HG02759 (cell line): ENCODE results near the gene LCN15.
"Not testable (repeated sequence)": the region's sequence is repeated elsewhere in the genome, so short reads cannot be mapped to it uniquely, and the experiment has no call there.

Source experiments
- ATAC-seq: cut with Tn5 transposase; IDR thresholded peaks from one replicate; pipeline ENCODE4 v1.9.1; 2021; ENCODE audit warnings: mild to moderate bottlenecking, moderate library complexity; ENCODE audit not compliant: unreplicated experiment

Gene LCN15

DNA sequence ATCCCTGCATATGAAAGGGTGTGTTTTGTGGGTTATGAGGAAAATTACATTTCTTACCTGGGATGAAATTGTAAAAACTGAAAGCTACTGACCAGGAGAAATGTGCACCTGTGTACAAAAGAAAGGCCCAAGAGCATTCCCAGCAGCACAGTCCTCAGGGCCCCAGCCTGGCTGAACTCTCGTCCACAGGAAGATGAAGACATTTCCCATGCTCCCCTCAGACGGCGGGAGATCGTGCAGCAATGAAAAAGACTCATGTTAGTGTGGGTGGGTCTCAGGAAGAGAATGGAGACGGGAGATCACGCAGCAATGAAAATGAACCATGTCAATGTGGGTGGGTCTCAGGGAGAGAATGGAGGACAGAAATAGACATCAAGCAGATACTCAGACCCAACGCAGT is 12.6 kb upstream of the LCN15 start:
- ATAC-seq, result no peak

DNA sequence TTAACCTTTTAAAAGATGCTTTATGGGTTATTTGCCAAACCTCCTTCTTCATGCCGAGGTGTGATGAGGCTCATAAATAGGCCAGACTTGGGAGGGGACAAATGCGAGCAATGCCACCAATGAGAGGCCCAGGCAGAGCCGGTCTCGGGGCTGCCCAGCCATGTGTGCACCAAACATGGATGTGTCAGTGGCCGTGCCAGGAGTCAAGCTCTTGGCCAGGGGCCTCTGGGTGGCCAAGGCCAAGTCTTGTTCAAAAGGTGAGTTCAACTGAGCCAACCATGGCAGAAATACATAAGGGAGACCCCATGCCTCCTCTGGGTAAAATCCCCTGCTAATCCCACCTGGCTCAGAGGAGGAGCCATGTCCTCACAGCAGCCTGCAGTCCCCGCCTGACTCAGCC is 10.9 kb upstream of the LCN15 start:
- ATAC-seq, result no peak

DNA sequence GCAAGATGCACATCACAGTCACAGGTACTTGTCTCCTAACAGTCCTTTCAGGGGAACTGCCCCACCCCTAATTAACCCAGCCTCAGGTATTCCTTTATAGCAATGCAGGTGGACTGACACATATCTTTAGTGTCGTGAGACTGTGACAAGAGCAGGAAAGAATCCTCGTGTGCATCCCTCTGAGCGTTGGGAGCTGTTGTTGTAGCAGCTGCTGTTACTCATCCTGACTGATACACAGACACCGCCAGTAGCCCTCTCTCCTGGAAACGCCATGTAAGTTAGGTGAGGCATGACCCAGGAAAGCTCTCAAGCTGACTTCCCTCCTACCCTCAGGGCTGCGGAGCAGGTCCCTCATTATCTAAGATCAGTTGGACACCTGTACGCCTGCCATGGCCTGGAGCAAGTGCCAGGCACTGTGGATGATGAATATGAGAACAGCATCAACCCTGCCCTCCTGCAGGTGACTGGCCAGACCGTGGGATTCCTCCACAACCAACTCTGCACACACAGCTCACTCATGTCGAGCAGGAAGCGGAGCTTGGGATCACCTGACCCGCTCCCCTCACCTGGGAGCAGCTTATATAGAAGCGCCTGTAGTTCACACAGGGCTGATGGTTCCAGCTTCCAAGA is 10.2 kb upstream of the LCN15 start:
- ATAC-seq, result no peak

DNA sequence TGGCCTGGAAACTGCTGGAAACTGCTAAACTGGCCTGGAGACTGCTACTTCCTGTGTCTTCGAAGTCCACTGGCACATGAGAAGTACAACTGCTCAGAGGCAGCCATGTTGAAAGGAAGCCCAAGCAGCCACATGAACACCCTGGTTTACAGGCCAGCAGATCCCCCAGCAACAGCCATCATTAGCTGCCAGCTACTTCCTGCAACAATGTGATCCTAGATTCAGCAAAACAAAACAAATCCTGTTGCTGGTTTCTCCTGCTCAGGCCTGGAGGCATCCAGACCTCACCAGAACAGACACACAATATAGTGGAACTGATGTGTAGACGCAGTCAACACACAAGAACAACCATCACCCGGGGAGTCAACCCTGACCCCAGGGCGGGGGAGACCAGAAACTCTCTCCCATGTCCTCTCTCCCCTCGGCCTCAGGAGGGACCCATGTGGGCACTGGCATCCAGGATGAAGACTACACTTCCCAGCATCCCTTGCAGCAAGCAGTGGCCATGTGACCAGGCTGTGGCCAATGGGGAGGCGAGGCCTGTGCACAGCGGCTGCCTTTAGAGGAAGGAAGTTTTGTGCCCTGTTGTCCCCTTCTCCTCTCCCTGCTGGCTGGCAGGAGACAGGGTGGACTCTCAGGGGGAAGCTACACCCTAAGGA is 9.2 kb upstream of the LCN15 start:
- ATAC-seq, result no peak

DNA sequence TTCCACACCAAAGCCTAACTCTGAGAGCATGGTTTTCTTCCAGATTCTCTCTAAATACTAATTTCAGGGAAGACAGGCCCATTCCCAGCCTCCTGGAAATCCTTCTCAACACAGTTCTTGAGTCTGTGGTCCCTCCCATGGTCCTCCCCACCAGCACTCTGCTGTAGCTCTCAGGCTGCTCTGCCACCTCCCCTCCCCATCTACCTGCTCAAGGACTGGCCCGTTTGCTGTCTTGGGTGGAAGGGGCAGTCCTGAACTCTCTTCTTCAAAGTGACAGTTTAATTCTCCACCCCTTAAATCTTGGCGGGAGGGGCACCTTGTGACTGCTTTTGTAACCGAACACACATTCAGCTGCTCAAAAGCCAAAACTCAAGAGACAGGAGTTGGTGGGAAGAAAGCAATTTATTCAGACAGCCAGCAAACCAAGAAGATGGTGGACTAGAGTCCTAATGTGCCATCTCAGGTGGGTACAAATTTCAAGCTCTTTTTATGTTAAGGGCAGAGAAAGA is 7.6 kb upstream of the LCN15 start:
- no peak for ATAC-seq

DNA sequence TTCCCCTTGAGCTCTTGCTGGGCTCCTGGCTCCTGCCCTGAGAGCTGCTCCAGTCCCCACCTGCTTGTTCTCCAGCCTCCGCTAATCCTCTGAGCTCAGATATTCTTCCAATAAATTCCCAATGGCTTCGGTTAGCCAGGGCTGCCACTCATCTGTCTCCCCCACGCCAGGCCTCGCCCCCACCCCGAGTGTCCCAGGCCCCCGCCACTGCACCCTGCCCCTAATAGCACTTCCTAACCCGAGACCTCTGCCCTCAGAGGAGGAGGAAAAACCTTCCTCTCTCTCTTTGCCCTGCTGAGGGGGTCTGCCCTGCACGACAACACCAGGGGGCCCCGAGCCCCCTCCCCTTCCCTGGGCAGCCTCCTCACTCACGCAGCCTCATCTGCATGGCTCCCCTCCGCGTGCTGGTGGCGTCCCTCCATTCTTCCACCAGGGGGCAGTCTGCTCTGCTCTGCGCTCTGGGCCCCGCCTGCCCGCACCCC is 5.4 kb upstream of the LCN15 start:
- no peak for ATAC-seq

DNA sequence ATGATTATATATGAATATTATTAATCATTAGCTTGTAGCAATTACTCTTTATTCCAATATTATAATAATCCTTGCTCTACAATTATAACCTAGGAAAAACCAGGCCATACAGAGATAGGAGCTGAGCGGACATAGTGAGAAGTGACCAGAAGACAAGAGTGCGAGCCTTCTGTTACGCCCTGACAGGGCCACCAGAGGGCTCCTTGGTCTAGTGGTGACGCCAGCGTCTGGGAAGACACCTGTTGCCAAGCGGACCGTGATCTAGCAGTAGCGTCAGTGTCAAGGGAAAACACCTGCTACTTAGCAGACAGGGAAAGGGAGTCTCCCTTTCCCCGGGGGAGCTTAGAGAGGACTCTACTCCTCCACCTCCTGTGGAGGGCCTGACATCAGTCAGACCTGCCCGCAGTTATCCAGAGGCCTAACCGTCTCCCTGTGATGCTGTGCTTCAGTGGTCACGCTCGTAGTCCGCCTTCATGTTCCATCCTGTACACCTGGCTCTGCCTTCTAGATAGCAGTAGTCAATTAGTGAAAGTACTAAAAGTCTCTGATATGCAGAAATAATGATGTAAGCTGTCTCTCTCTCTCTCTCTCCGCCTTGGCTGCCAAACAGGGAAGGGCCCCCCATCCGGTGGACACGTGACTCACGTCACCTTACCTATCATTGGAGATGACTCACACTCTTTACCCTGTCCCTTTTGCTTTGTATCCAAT is 2.2 kb upstream of the LCN15 start:
- ATAC-seq, result not testable (repeated sequence)

DNA sequence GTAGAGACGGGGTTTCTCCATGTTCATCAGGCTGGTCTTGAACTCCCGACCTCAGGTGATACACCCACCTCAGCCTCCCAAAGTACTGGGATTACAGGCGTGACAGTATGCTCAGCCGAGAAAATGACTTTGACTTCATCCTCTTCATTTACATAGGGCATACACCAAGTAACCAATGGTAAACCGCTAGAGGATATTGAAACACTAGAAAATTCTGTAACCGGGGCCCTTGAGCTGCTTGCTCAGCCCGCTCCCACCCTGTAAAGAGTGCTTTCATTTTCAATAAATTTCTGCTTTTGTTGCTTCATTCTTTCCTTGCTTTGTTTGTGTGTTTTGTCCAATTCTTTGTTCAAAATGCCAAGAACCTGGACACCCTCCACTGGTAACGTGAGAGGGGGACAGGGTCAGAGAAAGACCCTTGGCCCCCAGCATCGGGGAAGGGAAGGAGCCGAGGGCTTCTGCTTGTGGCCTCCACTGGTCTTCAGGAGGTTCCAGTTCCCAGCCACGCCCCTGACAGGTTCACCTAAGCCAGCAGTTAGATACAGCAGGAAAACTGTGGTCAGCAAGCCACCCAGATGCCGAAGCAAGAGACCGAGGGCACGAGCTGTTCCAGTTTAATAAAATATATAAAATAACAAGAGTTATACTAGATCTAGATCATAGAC is 1.6 kb upstream of the LCN15 start:
- not testable (repeated sequence) for ATAC-seq

DNA sequence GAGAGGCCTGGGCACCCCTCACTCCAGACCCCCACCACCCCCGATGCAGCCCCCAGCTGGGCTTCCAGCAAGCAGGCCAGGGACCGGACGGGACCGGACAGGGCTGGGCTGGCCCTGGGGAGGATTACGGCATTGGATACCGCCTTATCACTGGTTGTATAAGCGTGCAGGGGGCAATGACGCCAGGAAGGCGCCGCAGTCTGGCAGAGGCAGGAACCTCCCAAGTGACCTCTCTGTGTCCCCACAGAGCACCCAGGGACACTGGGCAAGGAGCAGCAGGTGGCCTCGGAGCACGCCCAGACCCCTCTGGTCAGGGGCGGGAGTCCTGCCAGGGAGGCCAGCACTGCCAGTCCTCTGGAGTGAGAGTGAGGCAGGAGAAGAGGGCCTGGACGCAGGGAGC is 723 bp upstream of the LCN15 start:
- no peak for ATAC-seq

DNA sequence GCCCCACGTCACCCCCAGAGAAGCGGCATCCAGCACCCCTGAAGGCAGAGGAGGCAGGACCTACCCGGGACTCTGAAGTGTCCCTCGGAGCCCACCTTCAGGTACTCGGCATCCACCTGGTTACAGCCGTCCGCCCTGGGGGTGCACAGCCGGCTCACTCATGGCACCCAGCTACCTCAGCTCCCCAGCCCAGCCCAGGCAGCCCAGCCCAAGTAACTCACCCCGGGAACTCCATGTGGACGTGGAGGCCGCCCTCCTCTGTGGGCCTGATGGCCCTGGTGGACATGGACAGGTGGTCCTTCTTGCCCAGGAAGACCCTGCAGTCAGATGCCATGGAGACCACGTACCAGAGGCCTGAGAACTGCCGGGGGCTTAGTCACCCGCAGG is 676 bp downstream of the LCN15 start:
- no peak for ATAC-seq

DNA sequence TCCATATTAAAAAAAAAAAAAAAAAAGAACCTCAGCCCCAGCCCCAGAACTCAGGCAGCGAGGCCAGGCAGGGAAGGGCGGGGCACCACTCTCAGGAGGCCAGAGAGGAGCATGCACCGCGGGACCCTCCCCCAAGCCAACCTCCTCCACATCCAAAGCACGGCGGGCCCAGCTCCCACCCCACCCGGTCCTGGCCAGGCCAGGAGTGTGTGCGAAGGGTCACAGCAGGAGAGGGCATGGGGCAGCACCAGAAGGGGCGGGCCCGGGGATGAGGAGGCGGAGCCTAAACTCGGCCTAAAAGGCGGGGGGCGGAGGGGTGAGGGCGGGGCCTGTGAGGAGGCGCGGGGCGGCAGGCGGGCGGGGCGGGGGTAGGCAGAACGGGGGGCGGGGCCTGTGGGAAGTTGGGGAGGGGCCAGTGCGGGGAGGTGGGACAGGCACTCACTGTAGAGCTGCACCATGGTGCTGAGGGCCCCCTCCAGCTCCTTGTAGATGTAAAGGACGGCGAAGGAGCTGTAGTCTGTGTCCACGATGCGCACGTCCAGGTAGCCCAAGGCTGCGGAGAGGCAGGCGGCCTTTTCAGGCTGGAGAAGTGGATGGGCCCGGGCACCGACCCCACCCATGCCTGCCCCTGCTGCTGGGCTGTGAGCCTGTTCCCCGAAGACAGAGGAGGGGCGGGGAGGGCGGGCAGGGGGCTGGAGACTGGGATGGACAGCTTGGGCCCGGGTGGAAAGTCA is 1.2 kb downstream of the LCN15 start:
- no peak for ATAC-seq

DNA sequence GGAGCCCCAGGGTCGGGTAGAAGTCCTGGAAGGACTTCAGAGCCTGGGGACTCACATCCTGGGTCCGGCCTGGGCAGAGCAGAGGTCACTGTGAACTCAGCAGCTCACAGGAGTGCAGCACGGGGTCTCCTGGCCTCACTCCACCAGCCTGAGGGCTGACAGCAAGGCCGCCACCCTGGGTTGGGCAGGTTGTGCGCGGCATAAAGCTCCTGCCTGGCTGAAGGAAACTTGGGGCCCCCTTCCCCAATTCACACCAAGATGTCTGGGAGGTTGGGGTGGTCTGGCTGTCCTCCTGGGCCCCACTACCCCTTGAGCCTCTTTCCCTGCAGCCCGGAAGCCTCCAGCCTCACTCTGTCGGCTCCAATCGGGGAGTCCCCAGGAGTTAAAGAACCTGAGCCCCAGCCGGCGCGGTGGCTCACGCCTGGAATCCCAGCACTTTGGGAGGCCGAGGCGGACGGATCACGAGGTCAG is 2.1 kb downstream of the LCN15 start:
- ATAC-seq, result no peak

DNA sequence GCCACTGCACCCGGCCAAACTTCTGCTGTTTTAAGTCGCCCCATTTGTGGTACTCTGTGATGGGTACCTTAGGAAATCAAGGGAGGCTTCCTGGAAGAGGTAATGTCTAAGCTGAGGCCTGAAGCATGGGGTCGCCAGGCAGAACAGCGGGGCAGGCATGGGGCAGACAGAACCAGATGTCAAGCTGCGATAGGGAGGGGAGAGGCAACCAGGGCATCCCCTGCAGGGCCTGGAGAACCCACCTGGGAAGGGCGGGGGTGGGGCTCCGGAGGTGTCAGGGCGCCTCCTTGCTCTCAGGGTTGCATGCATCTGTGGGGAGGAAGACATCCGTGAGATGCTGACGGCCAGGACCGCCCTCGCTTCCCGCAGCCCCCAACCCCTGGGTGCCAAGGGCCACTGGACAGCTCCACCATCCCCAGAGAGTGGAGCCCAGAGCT is 2.8 kb downstream of the LCN15 start:
- no peak for ATAC-seq

DNA sequence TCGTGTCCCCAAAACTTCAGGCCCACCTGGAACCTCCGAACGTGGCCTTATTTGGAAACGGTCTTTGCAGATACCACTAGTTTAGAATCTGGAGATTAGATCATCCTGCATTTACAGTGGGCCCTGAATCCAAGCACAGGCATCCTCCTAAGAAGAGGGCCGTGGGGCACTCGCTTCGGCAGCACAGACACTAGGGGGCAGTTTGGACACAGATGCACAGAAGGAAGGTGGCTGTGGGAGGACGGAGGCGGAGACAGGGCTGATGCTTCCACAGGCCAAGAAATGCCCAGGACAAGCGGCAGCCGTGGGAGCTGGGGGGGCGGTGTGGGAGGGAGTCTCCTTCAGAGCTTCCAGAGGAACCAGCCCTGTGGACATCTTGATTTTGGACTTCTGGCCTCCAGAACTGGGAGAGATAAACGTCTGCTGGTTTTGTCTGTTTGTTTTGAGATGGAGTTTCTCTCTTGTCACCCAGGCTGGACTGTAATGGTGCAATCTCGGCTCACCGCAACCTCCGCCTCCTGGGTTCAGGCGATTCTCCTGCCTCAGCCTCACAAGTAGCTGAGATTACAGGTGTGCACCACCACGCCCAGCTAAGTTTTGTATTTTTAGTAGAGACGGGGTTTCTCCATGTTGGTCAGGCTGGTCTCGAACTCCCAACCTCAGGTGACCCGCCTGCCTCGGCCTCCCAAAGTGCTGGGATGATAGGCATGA is 3.3 kb downstream of the LCN15 start:
- ATAC-seq, result not testable (repeated sequence)

DNA sequence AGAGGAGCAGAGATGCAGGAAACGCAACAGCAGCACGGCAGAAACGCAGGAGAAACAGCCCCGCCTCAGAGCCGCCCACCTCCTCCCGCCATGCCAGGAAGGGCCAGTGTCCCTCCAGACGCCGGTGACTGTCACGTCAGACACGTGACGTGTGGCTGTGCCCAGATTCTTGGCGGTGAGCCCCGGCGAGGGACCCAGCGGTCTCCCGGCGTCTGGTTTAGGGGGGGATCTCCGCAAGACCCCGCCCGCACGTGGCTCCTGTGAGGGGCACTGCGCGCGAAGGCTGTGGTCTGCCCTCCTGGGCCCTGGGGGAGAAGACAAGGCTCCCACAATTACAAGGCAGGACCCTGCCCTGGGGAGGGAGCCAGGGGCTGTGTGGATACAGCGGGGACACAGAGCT is 3.9 kb downstream of the LCN15 start:
- no peak for ATAC-seq

DNA sequence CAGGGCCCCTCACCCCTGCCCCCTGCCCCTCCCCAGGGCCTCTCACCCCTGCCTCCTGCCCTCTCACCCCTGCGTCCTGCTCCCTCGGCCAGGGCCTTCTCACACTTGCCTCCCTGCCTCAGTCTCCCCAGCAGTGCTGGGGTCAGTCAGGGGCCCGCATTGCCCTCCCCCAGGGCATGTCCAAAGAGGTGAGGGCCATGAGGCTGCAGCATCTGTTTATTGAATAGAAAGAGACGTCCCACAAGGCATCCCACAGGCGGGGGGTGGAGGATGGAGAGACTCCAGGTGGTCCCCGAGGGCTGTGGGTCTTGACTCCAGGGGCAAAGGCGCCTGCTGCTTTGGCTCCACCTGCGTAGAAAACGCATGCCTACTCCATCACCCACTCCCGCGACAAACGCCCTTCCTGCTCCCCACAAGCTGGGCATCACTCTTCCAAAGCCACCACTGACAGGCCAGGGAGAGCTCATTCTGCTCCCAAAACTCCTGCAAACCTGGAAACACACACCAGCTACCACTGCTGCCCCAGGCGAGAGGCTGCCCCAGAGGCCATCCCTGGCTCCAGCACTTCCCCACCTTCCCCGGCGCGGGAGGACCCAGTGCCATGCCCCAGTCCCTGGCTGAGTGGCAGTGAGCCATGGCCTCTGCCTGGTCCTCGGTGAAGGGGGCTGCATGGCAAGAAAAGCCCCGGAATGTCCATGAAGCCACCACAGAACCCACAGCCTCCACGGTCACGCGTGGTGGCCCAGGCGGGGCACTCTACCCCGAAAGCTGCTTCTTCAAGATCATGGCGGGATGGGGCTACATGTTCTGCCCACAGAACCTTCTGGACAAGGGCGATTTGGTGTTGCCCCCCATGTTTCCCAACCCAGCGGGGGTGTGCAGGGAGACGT is 4.6 kb downstream of the LCN15 start:
- ATAC-seq, result no peak

DNA sequence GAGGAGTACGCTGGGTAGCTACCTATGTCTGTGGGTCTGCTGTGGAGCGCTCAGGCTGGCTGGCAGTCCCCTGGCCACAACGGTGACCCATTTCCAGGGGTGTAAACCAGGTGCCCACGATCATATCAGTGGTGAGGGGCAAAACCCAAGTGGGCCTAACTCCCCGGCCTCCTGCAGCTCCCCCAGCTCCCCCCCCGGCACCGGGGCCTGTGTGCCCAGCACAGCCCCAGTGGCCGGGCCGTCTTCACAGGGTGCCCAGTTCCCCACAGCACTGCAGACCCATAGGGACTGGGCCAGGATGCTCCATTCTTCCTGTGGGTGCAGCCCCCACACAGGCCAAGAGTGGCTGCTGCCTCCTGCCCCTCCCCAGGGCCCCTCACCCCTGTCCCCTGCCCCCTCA is 5.3 kb downstream of the LCN15 start:
- no peak for ATAC-seq

DNA sequence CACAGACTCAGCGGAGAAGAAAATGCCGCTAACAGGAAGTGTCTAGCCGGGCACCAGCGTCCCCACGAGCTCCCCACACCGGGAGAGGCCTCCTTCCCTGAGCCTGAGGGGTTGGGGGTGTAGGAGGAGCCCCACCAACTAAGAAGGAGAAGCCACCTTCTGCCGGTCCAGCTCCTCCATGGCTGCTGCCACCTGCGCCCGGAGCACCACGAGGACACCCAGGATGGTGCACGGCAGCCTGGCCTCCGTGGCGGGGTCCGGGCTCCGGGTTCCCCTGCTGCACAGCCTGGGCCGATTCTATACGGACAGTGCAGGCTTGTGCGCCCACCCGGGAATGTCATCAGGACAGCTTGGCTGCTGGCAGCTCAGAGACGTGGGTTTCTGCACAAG is 6.6 kb downstream of the LCN15 start:
- no peak for ATAC-seq

DNA sequence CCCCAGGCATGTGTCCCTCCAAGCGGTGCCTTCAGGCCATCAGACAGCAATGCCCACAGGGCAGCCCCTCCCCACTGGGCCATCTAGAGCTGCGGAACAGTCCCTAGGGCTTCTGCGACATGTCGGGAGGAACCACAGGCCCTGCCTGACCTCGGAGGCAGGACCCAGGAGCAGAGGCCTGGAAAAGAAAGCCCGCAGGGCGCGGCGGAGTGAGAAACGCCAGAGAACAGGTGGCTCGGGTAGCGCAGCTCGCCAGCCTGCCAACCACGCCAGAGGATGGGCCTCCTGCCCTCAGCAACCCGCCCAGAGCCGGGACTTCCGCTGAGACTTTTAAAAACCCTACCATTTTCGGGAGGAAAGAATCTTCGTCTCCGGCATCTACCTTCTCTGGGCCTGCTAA is 7.0 kb downstream of the LCN15 start:
- ATAC-seq, result no peak
